Measurements from ENCODE around the gene VWA2. TPM values are rescaled to one million over a fixed set of nuclear protein-coding genes. Genes with fewer than 3 reads are reported as not detected.

VWA2 gene
- total and polyA plus RNA-seq, 2 donors from 2014 or later: 0.17 to 6.5 TPM

DNA sequence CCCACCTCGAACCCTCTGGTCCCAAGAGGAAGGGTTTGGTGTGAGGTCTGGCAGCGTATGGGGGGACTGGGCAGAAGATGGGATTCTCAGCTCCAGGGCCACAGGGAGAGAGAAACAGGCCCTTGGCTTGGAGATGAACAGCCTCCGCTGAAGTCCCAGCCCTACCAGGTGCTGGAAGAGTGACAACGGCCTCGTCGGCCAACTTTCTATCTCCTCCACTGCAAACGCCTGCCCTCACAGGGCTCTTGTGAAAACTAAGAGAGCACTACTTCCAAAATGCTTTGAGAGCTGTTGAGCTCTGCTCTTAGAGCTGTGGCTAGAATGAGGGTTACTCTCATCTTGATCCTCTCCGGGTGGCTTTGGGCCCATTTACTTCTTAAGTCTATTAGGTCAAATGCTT lies 101.8 kb downstream of the VWA2 start:
- Histone ChIP-seq H3K9me3 (ENCODE audit: control insufficient read depth in 2 of 3, insufficient read depth in 1 of 3, low read length in 3 of 3) (no peaks in the 10 kb centered on the region), H3K36me3 (ENCODE audit: control insufficient read depth in 2 of 3, insufficient read depth in 3 of 3, low read length in 3 of 3) (no peaks in the 10 kb centered on the region), H3K4me1 (ENCODE audit: control insufficient read depth in 2 of 3, insufficient read depth in 2 of 3, low read depth in 1 of 3, low read length in 3 of 3) (peaks cover 7 to 15% (median 11%) of the 10 kb centered on the region in 3 donors), H3K27ac (ENCODE audit: low read depth in 2 of 2, low read length in 2 of 2) (no peak overlapping the region), H3K27me3 (ENCODE audit: control insufficient read depth, insufficient read depth, low read length) (no peaks in the 10 kb centered on the region), H3K4me3 (ENCODE audit: low read length in 3 of 3) (no peak overlapping the region), H3K9ac (ENCODE audit: low read length in 3 of 3) (no peak overlapping the region)
- DNase-seq: no peak
- intact Hi-C loops (cut with DNase I): no loop called here
- FAIRE-seq: no peak
- TF ChIP-seq, protein P1, sequence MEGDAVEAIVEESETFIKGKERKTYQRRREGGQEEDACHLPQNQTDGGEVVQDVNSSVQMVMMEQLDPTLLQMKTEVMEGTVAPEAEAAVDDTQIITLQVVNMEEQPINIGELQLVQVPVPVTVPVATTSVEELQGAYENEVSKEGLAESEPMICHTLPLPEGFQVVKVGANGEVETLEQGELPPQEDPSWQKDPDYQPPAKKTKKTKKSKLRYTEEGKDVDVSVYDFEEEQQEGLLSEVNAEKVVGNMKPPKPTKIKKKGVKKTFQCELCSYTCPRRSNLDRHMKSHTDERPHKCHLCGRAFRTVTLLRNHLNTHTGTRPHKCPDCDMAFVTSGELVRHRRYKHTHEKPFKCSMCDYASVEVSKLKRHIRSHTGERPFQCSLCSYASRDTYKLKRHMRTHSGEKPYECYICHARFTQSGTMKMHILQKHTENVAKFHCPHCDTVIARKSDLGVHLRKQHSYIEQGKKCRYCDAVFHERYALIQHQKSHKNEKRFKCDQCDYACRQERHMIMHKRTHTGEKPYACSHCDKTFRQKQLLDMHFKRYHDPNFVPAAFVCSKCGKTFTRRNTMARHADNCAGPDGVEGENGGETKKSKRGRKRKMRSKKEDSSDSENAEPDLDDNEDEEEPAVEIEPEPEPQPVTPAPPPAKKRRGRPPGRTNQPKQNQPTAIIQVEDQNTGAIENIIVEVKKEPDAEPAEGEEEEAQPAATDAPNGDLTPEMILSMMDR (IDR thresholded peaks at IDR 0.05; ENCODE audit: borderline replicate concordance, extremely low read depth, insufficient read depth): no peak

Other genes starting within 250 kb of the VWA2 start
- 0.72 TPM for gene ADRB1, start 195.4 kb upstream of the VWA2 start, total RNA-seq
- 1.4 TPM for gene ADRB1, start 195.4 kb upstream of the VWA2 start, polyA plus RNA-seq (ENCODE audit: insufficient read depth, low read depth, low replicate concordance)
- gene CCDC186, start 65.1 kb upstream of the VWA2 start, total RNA-seq: 34.2 TPM
- gene CCDC186, start 65.1 kb upstream of the VWA2 start, polyA plus RNA-seq (ENCODE audit: insufficient read depth, low read depth, low replicate concordance): 4.7 TPM
- gene TDRD1, start 59.9 kb upstream of the VWA2 start, total RNA-seq: 0.88 TPM
- gene TDRD1, start 59.9 kb upstream of the VWA2 start, polyA plus RNA-seq (ENCODE audit: insufficient read depth, low read depth, low replicate concordance): not detected
- 24.0 TPM for gene AFAP1L2, start 165.2 kb downstream of the VWA2 start, total RNA-seq
- 19.8 TPM for gene AFAP1L2, start 165.2 kb downstream of the VWA2 start, polyA plus RNA-seq (ENCODE audit: insufficient read depth, low read depth, low replicate concordance)